ENCODE measurements around the gene LRTM1.
A peak's percentile ranks its signal among the peaks of the same experiment; 100 is the strongest.

The LRTM1 gene

GRCh38 chr3:54889731-54890130 lies 38.1 kb downstream of the LRTM1 start:
- no peak for DNase-seq

GRCh38 chr3:54888873-54889272 lies 39.0 kb downstream of the LRTM1 start:
- DNase-seq: no peak

GRCh38 chr3:54888162-54888561 lies 39.7 kb downstream of the LRTM1 start:
- no peak for DNase-seq

DNA sequence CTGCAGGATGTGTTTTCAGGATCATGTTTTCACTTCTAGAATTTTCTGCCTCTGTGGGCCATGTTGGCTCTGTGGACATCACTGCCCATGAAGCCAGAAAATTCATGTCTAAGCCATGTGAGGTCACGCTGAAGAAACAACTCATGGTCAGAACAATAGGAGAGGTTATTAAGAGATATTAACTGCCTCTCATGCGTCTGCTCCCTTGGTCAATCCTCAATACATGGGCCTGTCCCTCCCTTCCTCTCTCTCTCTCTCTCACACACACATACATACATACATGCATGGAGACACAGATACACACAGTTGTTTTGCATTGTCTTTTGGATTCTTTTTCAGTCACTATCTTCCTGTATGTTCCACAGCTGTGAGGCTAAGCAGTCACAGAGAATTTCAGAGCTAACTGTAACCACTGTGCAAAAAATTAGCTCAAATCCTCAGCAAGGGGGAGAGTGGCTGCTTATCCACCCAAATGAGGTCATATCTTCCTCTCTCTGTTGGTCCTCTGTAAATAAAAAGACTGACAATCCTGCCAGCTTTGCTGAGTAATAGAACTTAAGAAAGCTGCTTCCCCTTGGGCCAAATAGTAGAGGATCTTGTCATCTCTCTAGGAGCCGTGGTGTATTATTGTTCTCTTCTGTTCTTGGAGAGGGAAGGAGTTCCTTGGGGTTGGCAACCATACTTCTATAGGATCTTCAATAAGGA lies 45.6 kb downstream of the LRTM1 start:
- no peak for DNase-seq

GRCh38 chr3:54878145-54878544 lies 49.7 kb downstream of the LRTM1 start:
- no peak for DNase-seq

DNA sequence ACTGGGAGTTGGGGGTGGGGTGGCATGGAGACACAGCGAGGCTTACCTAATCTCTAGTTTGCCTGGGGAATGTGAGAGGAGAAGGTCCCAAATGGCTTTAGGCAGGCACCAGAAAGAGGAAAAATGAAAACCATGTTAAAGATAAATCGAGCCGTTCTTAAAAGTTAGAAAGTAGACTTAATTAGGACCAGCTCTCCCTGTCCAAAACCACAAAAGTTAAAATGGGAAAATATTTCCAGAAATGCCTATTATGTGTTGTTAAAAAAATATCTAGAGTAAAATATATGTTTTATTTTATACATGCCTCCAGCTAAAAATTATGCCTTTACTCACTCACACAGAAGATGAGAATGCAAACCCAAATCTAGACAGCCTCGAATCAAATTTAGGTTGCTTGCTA lies 50.1 kb downstream of the LRTM1 start:
- no peak for DNase-seq

- DNase-seq: no peak
Measured at GRCh38 chr3:54876694-54877093, 51.2 kb downstream of the LRTM1 start.

DNA sequence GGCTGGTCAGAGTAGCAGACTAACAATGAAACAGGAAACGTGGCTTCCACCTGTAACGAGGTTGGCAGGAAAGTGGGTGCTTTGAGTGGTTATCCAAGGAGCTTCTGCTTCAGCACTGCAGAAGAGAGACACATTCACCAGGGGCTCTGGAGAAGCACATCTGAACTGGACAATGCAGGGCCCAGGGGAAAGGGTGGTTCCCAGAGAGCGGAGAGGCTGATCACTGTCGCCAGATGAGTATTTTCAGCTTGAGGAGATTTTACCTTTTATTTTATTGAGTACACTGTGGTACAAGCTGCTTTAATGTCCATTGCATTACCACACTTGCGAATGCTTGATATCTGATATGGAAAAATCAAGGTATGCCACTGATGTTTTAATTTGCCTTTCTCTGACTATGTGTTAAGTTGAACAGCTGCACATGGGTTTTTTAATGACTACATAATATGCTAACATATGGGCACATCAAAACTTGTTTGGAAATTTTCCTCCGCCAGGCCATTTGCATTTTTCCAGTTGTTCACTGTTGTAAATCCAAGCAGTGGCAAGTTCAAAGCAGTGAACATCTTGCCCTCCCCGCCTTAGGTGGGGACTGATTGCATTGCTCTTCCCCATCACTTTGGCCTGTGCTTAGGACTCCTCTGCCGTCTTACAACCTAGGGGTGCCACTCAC lies 52.1 kb downstream of the LRTM1 start:
- no peak for DNase-seq

- DNase-seq: no peak
Measured at GRCh38 chr3:54874816-54875556, 52.9 kb downstream of the LRTM1 start.

DNA sequence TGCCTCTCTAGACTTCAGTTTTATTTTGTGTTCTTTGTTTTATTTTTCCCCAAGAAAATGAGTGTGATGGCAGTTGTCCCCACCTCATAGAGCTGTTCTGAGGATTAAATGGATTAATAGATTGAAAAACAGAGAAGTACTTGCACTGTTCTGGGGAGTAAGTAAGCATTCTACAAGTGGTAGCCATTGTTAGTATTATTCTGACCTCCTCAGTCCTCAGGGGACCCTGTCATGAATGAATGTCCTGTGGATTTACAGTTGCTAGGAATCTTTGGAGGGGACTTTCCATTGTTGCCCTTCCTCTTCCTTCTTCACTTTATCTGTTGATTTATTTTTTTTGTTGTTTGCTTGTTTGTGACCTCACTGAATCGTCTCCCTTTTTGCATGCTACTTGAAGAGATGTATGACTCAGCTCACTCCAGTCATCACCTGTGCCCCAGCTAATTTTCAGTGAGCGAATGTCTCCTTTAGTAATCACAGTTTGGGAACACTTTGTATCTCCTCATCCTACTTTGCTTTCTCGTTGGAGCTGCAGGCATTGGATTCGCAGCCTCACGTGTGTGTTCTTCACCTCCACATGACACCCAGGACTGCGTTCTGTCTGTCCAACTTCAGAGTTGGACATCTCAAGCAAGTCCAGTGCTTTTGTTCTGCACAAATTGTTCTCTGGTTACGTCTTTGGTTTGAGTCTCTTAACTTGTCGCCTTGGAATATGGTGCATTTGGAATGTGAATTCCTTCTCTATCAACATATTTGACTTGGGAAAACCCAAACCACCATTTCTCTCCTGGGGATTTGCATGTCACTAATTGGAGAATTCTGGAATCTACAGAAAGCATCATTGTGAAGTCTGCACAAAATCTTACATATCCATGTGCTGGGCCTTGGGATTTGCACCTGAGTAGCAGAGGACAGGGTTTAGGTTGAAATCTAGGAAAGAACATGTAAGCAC lies 54.5 kb downstream of the LRTM1 start:
- DNase-seq: no peak

DNA sequence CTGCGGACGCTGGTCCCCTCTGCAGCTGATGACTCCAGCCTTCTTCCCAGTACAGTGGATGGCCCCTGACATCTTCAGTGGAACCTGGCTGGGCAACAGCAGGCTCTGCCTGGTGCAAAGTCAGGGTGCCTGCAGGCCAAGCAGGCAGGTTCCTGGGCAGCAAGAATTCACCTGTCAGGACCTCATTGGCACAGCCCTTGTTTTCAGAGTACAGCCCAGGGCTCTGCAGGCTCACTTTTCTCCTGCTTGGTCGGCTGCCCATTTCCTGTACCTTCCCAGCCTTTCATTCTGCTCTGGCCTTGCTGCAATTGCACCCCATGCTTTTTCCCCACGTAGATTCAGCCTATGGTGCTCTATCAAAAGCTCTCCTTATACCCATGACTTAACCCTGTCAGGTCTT lies 56.0 kb downstream of the LRTM1 start:
- no peak for DNase-seq

DNA sequence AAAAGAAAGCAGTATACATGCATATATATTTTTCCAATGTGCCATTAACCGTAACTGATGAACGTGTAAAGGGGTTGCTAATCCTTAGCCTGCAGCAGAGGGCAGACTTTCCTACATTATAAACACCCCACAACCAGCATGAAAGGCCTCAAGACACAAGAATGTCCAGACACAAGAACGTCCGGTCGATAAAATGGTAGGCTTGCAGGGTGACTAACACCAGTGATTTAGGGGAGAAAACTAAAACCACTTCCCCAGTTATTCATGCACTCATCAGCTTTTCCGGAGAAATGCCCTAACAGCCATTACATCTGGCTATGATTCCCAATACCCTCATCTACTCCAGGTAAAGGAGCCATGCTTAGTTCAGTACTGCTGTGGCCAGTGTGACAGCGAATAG lies 57.4 kb downstream of the LRTM1 start:
- peak; percentile 46 for DNase-seq

All from 8988T (cell line).